Glomerular endothelial cell (primary cell): ENCODE data around the gene PRM3. TPM values are rescaled to one million over a fixed set of nuclear protein-coding genes. Genes with fewer than 3 reads are reported as not detected.

Experiments
- DNase-seq: peaks from one replicate; pipeline ENCODE4 v3.0.0-alpha.2; 2011; ENCODE audit warnings: low read depth, low spot score; ENCODE audit errors: extremely low read depth
- total RNA-seq: library from RNA; depleted of rRNA; stranded (reverse); fragments of >200 nt; gene quantifications from 2 replicates; pipeline ENCODE4 v1.2.3, GENCODE V29; 2015

The PRM3 gene
- total RNA-seq, 1 donor from 2014 or later = not detected

DNA sequence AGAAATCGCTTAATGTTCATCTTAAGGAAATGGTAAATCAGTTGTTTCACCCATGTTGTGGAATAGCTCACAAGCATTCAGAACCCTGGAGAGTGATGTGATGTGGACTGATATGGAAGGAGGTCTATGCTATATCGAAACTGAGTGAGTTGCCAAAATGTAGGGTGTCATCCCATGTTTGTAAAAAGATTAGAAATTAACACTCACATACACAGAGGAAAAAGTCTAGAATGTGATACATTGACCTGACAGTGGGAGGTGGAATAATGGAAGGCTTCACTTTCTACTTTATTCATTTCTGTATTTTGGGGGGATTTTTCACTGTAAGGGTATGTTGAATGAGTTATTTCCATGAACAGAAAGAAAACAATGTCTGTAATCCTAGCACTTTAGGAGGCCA lies 12.4 kb upstream of the PRM3 start:
- no peak for DNase-seq

GRCh38 chr16:11283820-11284248 lies 10.4 kb upstream of the PRM3 start:
- DNase-seq = no peak

DNA sequence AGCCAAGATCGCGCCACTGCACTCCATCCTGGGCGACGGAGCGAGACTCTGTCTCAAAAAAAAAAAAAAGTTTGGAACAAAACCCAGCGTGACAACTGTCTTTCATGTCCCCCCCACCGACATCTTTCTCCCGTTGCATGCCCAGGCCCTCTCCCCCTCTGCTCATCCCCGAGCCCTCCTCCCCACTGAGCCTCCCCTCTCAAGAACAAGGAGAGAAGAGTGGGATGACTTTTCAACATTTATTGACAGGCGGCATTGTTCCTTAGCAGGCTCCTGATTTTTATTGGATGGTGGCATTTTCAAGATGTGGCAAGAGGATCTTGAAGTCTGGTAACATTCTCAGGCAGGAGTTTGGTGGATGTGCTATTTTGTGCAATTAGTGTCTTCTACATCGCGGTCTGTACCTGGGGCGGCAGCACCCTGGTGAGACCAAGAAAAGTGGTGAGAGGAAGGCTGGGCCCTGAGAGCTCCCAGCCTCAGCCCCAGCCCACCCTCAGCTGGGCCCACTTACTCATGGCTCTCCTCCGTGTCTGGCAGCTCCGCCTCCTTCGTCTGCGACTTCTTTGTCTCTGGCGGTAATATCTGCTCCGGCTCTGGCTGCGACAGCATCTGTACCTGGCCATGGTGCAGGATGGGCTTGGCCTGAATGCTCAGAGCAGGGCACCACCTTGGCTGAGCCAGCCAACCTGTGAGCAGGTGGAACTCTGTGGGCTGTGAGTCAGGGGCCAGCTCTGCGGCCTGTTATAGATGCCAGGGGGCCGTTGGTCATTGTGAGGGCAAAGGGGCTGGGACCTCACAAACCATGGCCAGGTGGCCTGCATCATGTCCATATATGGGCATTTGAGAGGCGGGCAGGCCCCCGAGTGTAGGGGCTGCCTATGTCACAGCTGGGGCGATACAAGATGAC lies 7.4 kb upstream of the PRM3 start, which contains the start of gene PRM1:
Gene PRM1 (minus strand): TSS at position 715 of the 907 bp plus-strand sequence. CDS start 92 bp downstream, at position 623.
- DNase-seq = no peak

DNA sequence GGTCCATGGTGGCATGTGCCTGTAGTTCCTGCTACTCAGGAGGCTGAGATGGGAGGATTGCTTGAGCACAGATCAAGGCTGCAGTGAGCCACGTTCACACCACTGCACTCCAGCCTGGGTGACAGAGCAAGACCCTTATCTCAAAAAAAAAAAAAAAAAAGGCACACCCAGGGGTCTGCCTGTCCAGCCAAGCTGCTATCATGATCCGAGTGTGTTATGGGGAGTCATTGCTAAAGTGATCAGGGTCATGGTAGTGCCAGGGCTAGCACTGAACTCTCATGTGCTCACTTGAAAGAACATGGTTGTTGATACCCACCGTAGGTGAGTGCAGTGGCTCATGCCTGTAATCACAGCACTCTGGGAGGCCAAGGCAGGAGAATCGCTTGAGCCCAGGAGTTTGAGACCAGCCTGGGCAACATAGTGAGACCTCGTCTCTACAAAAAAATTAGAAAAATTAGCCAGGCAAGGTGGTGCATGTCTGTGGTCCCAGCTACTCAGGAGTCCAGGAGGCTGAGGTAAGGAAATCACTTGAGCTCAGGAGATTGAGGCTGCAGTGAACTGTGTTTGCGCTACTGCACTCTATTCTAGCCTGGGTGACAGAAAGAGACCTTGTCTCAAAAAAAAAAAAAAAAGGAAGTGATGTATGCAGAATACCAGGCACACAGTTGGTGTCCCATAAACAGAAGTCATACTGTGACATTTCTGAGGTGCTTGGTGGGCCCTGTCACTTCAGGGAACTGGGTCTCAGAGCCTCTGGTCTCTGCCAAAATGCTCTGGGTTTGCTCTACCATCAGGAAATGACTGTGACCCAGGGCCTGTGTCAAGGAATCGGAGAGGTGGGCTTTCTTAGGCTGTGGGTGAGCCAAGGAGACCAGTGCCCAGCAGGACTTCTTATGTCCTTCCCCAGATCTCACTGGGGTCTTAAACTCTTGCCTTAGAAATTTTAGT lies 5.5 kb upstream of the PRM3 start:
- DNase-seq = no peak

- DNase-seq = no peak
Observed at GRCh38 chr16:11277607-11278337, 4.3 kb upstream of the PRM3 start.

GRCh38 chr16:11276896-11277593 lies 3.6 kb upstream of the PRM3 start:
- DNase-seq = no peak

DNA sequence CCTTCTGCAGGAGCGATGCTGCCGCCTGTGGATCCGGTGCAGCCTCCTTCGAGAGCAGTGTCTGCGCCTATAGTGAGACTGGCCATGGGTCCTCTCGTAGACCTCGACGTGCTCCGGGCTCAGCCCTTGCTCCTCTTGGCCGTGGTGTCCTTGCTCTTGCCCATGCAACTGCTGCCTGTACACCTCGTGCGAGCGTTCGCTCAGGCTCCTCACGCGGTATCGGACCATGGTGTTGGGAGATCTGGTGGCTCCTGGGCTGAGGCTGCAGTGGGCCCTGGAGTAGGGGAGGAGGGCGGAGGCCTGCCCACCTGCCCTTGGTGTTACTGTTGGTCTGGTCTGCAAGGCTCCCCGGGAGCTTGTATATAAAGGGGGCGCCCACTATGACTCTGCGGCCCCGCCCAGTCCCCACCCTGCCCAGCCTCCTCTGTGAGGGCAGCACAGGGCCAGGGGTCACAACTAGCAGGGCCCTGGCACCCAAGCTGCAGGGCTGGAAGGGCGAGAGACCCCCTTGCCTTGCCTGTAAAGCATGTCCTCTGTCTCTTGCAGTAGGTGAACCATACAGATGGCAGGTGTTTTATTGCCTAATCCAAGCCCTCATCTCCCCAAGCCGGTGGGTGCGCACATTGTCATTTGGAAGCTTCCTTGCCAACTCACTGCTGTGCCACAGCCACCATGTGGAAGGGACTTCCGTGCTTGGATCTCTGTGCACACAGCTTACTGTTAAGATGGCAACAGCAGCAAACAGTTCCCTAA lies 2.9 kb upstream of the PRM3 start, which contains the start of gene PRM2:
Gene PRM2 (minus strand): TSS at position 338 of the 753 bp plus-strand sequence. CDS start 110 bp downstream, at position 228.
- no peak for DNase-seq

GRCh38 chr16:11274964-11275363 lies 1.5 kb upstream of the PRM3 start:
- DNase-seq = no peak

GRCh38 chr16:11273721-11274324 lies 394 bp upstream of the PRM3 start:
- no peak for DNase-seq

DNA sequence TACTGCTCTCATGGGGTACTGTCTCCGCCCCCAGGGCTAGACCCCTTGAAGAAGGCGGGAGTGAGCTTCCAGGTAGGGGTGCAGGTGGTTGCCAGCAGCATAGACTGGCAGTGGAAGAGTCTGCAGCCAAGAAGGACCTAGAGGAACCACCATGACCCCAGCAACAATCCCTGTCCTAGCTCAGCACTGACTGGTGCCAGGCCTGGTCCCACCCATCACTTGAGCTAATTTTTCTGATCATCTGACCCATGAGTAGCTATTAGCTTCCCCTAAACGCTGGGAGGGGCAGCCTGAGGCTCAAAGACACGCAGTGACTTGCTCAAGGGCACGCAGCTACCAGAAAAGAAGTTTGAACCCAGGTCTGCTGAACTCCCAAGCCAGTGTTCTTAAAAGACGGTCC lies 945 bp downstream of the PRM3 start:
- DNase-seq = no peak

DNA sequence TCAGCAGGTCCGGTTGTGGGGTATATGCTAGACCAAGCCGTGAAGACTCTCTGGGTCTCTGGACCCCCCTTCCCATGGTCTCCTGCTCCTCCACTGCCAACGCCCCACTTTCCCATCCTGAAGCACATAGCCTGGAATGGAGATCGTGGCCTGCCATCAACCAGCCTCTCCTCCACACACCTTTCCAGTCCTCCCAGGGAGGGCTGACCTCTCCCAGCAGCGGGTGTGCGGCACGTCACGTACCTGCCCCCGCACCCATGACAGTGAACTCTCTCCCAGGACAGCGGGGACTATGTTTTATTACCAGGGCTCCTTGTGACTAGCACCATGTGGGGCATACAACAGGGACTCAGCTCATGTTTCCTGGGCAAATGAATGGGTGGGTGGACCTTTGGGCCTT lies 1.8 kb downstream of the PRM3 start:
- no peak for DNase-seq

DNA sequence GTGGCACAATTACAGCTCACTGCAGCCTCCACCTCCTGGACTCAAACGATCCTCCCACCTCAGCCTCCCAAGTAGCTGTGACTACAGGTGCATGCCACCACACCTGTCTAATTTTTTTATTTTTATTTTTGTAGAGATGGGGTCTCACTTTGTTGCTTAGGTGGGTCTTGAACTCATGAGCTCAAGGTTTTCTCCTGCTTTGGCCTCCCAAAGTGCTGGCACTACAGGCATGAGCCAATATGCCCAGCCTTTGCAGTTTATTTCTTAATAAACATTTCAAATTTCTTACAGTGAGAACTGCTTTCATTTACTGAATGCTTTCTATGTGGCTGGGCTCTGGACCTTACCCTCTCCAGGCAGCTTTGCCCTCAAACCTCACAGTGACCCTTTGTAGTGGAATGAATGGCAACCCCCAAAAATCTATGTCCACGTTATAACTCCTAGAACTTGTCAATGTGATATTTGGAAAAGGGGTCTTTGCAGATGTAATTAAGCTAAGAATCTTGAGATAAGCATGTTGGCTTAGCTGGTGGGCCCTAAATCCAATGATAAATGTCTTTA lies 2.7 kb downstream of the PRM3 start:
- DNase-seq = no peak

DNA sequence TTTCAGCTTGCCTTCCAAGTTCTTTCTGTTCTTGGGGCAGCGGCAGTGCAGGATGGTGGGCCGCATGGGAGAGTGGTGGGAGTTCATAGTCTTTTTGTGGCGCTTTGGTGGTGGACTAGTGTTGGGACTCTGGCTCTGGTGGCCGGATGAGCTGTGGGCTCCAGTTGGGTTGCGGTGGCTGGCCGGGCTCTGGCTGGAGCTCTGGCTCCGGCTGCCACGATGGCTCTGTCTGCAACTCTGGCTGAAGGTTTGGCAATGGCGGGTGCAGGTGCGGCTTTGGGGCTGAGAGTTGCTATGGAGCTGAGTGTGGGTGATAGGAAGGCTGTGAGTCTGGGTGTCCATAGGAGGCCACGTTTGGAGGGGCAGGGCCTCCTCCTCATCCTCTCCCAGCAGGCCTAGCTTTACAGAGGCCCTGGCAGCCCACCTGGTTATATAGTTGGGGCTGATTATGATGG lies 4.5 kb downstream of the PRM3 start, which contains the start of gene TNP2:
Gene TNP2 (minus strand): TSS at position 405 of the 455 bp plus-strand sequence. CDS start 63 bp downstream, at position 342.
- no peak for DNase-seq

DNA sequence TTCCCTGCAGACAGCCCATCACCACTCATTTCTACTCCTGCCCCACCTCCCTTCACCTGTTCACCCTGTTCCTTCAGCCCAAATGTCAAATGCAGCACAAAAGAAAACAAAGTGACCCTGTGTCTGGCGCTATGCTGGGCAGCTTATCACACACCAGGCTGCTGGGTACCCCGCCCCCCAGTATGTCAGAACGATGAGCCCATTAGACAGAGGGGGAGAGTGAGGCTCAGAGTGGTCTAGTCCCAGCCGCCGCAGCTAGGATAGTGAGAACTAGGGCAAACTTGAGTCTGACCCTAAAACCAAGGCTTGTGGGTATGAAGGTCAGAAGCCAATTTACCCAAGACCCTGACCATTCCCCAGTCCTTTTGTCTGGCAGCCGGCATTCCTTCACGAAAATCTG lies 8.3 kb downstream of the PRM3 start:
- no peak for DNase-seq

DNA sequence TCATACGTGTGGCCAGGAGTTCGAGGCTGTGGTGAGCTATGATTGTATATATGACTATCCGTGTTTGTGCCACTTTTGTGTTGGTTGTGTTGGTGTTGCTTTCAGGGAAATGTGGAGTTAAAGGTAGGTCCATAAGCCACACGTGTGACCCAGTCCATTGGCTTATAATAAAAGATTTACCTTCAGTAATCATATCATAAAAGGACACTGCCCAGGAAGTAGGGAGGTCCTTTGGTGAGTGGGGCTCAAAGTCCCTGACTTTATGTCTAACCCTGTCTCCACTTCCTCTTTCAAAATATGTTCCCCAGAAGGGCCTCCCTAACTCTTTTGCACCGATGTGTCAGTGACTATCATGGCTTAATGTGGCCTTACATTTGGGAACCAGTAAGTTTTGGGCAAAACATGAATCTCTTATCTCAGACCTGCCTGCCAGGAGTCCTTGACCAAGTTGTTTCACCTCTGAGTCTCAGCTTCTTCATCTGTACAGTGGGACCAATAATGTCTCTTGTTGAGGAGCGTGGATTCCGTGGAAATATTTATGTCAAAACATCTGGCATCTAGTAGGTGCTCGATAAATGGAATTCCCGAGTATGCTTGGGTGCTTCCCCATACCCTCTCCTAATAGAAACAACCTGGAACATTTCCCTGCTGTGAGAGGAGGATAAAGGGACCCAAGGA lies 9.1 kb downstream of the PRM3 start:
- DNase-seq = no peak

- DNase-seq = no peak
Observed at GRCh38 chr16:11263737-11264136, 9.7 kb downstream of the PRM3 start.

DNA sequence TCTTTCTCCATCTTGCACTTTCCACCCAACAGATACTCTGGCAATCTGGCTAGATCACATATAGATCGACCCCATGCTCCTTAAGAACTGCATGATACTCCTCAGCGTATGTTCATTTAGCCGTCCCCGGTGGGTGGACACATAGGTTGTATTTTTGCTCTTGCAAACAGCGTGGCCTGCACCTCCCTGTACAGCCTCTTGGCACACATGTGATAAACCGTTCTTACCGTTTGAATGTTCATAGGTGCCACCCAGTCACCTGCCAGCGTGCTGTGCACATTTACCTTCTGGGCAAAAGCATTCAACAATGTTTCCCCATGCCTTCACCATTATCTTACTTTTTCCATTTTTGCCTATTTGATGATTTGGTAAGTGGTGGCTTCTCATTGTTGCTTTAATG lies 10.5 kb downstream of the PRM3 start:
- DNase-seq = no peak

GRCh38 chr16:11260596-11260966 lies 12.8 kb downstream of the PRM3 start:
- no peak for DNase-seq
